ENCODE measurements around the gene PTCH2.

Gene PTCH2

GRCh38 chr1:44808938-44809917, 33.8 kb downstream of the PTCH2 start:
- Histone ChIP-seq H3K79me2 (ENCODE audit: insufficient read depth, low read depth) (no peaks in the 10 kb centered on the region), H3K4me1 (ENCODE audit: low read depth, poor library complexity, severe bottlenecking) (peaks cover 63% of the 10 kb centered on the region)

GRCh38 chr1:44808063-44808937, 34.8 kb downstream of the PTCH2 start, which contains the start of gene BTBD19:
Gene BTBD19 (plus strand): TSS chr1:44808523. CDS start chr1:44808821, 298 bp downstream.
- Histone ChIP-seq H3K27ac (peak within 1 kb of the TSS; percentile 90), H3K27me3 (ENCODE audit: insufficient read depth, low read depth) (no peaks in the 10 kb centered on the region), H3K9ac (peak within 1 kb of the TSS; percentile 40), H3K4me1 (ENCODE audit: low read depth, poor library complexity, severe bottlenecking) (peaks cover 63% of the 10 kb centered on the region), H3K4me2 (peak within 1 kb of the TSS; percentile 56), H4K20me1 (ENCODE audit: insufficient read depth) (no peaks in the 10 kb centered on the region), H3K4me3 (IDR thresholded peaks at IDR 0.05; ENCODE audit: insufficient read depth, low read depth, low read length) (no peak within 1 kb of the TSS), H3K79me2 (ENCODE audit: insufficient read depth, low read depth) (no peaks in the 10 kb centered on the region), H2AFZ (ENCODE audit: low read depth) (peak within 1 kb of the TSS; percentile 21; the same call in 1 of the 2 replicates), H3K36me3 (ENCODE audit: insufficient read depth) (no peaks in the 10 kb centered on the region)
- TF ChIP-seq, protein P1, sequence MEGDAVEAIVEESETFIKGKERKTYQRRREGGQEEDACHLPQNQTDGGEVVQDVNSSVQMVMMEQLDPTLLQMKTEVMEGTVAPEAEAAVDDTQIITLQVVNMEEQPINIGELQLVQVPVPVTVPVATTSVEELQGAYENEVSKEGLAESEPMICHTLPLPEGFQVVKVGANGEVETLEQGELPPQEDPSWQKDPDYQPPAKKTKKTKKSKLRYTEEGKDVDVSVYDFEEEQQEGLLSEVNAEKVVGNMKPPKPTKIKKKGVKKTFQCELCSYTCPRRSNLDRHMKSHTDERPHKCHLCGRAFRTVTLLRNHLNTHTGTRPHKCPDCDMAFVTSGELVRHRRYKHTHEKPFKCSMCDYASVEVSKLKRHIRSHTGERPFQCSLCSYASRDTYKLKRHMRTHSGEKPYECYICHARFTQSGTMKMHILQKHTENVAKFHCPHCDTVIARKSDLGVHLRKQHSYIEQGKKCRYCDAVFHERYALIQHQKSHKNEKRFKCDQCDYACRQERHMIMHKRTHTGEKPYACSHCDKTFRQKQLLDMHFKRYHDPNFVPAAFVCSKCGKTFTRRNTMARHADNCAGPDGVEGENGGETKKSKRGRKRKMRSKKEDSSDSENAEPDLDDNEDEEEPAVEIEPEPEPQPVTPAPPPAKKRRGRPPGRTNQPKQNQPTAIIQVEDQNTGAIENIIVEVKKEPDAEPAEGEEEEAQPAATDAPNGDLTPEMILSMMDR (conservative IDR thresholded peaks at IDR 0.05; ENCODE audit: low read depth, low read length), result no peak

More at GRCh38 chr1:44808938-44809917, 33.8 kb downstream of the PTCH2 start:
- no peaks in the 10 kb centered on the region for H4K20me1 ChIP-seq (ENCODE audit: insufficient read depth)
- H3K27ac ChIP-seq, result peak overlapping the region; percentile 90
- peak overlapping the region; percentile 21; the same call in 1 of the 2 replicates for H2AFZ ChIP-seq (ENCODE audit: low read depth)
- H3K4me2 ChIP-seq, result peak overlapping the region; percentile 56
- H3K4me3 ChIP-seq (IDR thresholded peaks at IDR 0.05; ENCODE audit: insufficient read depth, low read depth, low read length), result no peak overlapping the region
- peak overlapping the region; percentile 40 for H3K9ac ChIP-seq
- H3K27me3 ChIP-seq (ENCODE audit: insufficient read depth, low read depth), result no peaks in the 10 kb centered on the region
- TF ChIP-seq, protein P1 (conservative IDR thresholded peaks at IDR 0.05; ENCODE audit: low read depth, low read length), result no peak
- H3K36me3 ChIP-seq (ENCODE audit: insufficient read depth), result no peaks in the 10 kb centered on the region

DNA sequence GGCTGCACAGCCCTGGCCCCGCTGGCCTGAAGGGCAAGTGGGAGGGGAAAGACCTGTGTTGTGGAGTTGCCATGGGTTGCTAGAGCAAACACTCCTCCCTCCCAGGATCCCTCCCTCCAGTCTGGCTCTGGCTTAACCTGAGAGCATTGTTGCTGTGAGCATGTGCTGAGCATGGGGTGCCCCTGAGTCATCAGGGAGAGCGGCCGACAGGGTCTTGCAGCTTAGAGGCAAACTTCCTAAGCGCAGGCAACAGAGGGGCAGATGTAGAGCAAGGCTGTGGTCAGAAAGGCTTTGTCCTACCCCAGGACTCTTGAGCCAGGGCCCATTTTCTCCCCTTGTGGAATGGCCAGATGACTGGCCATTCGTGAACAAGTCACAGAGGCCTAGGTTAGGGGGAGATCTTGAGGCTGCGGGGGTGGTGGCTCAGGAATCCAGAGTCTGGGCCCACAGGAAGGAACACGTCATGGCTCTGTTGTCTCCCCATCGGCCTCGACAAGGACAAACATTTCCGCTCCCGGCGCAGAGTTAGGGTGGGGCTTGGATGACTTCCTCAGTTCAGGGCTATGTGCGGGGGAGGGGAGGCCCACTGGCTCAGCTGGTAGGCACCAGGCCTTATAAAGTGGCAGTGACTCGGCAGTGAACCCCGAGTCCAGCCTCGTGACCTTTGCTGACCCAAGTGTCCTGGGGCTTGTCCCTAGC, 35.5 kb downstream of the PTCH2 start:
- peak overlapping the region; percentile 90 for H3K27ac ChIP-seq
- H2AFZ ChIP-seq (ENCODE audit: low read depth), result no peak overlapping the region
- no peaks in the 10 kb centered on the region for H4K20me1 ChIP-seq (ENCODE audit: insufficient read depth)
- H3K4me2 ChIP-seq, result peak overlapping the region; percentile 56
- no peaks in the 10 kb centered on the region for H3K27me3 ChIP-seq (ENCODE audit: insufficient read depth, low read depth)
- TF ChIP-seq, protein P1 (conservative IDR thresholded peaks at IDR 0.05; ENCODE audit: low read depth, low read length), result no peak
- H3K9ac ChIP-seq, result peak overlapping the region; percentile 16; the same call in 1 of the 2 replicates
- H3K4me1 ChIP-seq (ENCODE audit: low read depth, poor library complexity, severe bottlenecking), result peaks cover 63% of the 10 kb centered on the region
- 0 out of 2 replicates have a peak, but pooled peaks cover 4% of the 10 kb centered on the region for H3K79me2 ChIP-seq (ENCODE audit: insufficient read depth, low read depth)
- no peaks in the 10 kb centered on the region for H3K36me3 ChIP-seq (ENCODE audit: insufficient read depth)
- no peak overlapping the region for H3K4me3 ChIP-seq (IDR thresholded peaks at IDR 0.05; ENCODE audit: insufficient read depth, low read depth, low read length)
